ENCODE measurements around the gene SRD5A1.

DNA sequence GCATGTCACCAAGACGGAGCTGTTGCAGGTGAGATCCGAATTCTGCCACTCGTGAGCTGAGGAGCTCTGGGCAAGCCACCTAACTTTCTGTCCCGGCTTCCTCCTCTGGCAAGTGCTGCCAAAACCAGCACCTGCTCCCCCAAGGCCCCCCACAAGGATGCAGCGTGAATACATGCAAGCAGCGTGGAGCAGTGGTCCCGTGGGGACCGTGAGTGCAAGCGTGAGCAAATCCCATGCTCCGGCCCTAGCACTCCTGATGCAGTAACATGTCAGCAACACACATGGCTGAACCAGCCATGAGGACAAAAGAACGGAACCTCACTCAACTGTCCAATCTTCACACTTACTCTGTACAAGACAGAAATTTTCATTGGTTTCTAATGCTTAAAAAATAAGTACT is 31.4 kb upstream of the SRD5A1 start:
- TF ChIP-seq, protein P1, sequence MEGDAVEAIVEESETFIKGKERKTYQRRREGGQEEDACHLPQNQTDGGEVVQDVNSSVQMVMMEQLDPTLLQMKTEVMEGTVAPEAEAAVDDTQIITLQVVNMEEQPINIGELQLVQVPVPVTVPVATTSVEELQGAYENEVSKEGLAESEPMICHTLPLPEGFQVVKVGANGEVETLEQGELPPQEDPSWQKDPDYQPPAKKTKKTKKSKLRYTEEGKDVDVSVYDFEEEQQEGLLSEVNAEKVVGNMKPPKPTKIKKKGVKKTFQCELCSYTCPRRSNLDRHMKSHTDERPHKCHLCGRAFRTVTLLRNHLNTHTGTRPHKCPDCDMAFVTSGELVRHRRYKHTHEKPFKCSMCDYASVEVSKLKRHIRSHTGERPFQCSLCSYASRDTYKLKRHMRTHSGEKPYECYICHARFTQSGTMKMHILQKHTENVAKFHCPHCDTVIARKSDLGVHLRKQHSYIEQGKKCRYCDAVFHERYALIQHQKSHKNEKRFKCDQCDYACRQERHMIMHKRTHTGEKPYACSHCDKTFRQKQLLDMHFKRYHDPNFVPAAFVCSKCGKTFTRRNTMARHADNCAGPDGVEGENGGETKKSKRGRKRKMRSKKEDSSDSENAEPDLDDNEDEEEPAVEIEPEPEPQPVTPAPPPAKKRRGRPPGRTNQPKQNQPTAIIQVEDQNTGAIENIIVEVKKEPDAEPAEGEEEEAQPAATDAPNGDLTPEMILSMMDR (IDR thresholded peaks at IDR 0.05) = no peak
- no peak for TF ChIP-seq POLR2A (IDR thresholded peaks at IDR 0.05)
